Loucy (cell line): ENCODE measurements around the gene GEMIN7.

Source experiments
- H2AFZ ChIP-seq: fragments of 200-600 bp; sonication (generic); 2 replicates; pipeline ENCODE4 v1.6.0; 2016; ENCODE audit warnings: antibody characterized with exemption, mild to moderate bottlenecking, low read length, moderate library complexity
- H3F3A ChIP-seq: fragments of 200-600 bp; 2 replicates; pipeline ENCODE4 v1.6.0; 2016; ENCODE audit warnings: antibody characterized with exemption, low read depth, mild to moderate bottlenecking
- H3K27me3 ChIP-seq: fragments of 200-600 bp; sonication (generic); 2 replicates; pipeline ENCODE4 v1.6.1; 2014; ENCODE audit warnings: low read length, mild to moderate bottlenecking; ENCODE audit not compliant: insufficient read depth, poor library complexity, severe bottlenecking
- H3K36me3 ChIP-seq: fragments of 200-600 bp; sonication (generic); 2 replicates; pipeline ENCODE4 v1.6.1; 2016; ENCODE audit warnings: low read length; ENCODE audit not compliant: insufficient read depth
- H3K4me1 ChIP-seq: fragments of 200-600 bp; sonication (generic); 2 replicates; pipeline ENCODE4 v1.5.1; 2014; ENCODE audit warnings: low read length, mild to moderate bottlenecking; ENCODE audit not compliant: insufficient read depth, poor library complexity, severe bottlenecking
- H3K4me2 ChIP-seq: fragments of 200-600 bp; sonication (generic); 2 replicates; pipeline ENCODE4 v1.6.0; 2014; ENCODE audit warnings: antibody characterized with exemption, low read length, low read depth, mild to moderate bottlenecking; ENCODE audit not compliant: poor library complexity, severe bottlenecking
- H3K4me3 ChIP-seq: fragments of 200-600 bp; sonication (generic); 2 replicates; pipeline ENCODE4 v1.5.1; 2014; ENCODE audit warnings: low read length, mild to moderate bottlenecking, mixed read lengths; ENCODE audit not compliant: poor library complexity, severe bottlenecking
- H3K79me2 ChIP-seq: fragments of 200-600 bp; sonication (generic); 2 replicates; pipeline ENCODE4 v1.6.1; 2014; ENCODE audit warnings: low read length; ENCODE audit not compliant: insufficient read depth
- H3K9ac ChIP-seq: fragments of 200-600 bp; sonication (generic); 2 replicates; pipeline ENCODE4 v1.6.0; 2014; ENCODE audit warnings: mild to moderate bottlenecking, low read depth, low read length, moderate library complexity; ENCODE audit not compliant: poor library complexity, severe bottlenecking
- H3K9me2 ChIP-seq: fragments of 200-600 bp; sonication (generic); replicated peaks from 2 replicates; pipeline ENCODE4 v1.6.1; 2016; ENCODE audit warnings: low read depth, low read length, mixed read lengths
- H3K9me3 ChIP-seq: fragments of 200-600 bp; sonication (generic); 2 replicates; pipeline ENCODE4 v1.6.1; 2014; ENCODE audit warnings: mild to moderate bottlenecking, antibody characterized with exemption, low read length, low read depth; ENCODE audit not compliant: insufficient read depth
- H4K20me1 ChIP-seq: fragments of 200-600 bp; sonication (generic); 2 replicates; pipeline ENCODE4 v1.6.0; 2014; ENCODE audit warnings: antibody characterized with exemption, low read length, mild to moderate bottlenecking; ENCODE audit not compliant: insufficient read depth, poor library complexity, severe bottlenecking
- CTCF ChIP-seq: fragments of 200-600 bp; sonication (generic); conservative IDR thresholded peaks from 2 replicates; pipeline ENCODE4 v1.5.1; 2014; ENCODE audit warnings: mild to moderate bottlenecking, antibody characterized with exemption, low read length
- EZH2phosphoT487 ChIP-seq: fragments of 200-600 bp; IDR thresholded peaks from 2 replicates; pipeline ENCODE4 v1.6.1; 2018; ENCODE audit warnings: antibody characterized with exemption, mild to moderate bottlenecking, moderate library complexity, borderline replicate concordance

GEMIN7 gene

GRCh38 chr19:45061965-45062364, 17.1 kb upstream of the GEMIN7 start:
- no peak overlapping the region for H2AFZ ChIP-seq
- peaks cover 81% of the 10 kb centered on the region; the same call in 1 of the 2 replicates for H3K36me3 ChIP-seq

GRCh38 chr19:45063851-45064801, 14.9 kb upstream of the GEMIN7 start:
- Histone ChIP-seq H3K4me3 (no peak overlapping the region), H3K4me2 (no peak overlapping the region), H4K20me1 (peaks cover 6% of the 10 kb centered on the region), H3K9ac (no peak overlapping the region), H3K36me3 (peaks cover 74% of the 10 kb centered on the region; the same call in 1 of the 2 replicates), H3K27me3 (no peaks in the 10 kb centered on the region), H3K4me1 (no peaks in the 10 kb centered on the region), H3F3A (no peaks in the 10 kb centered on the region), H2AFZ (no peak overlapping the region), H3K79me2 (no peaks in the 10 kb centered on the region), H3K9me3 (no peaks in the 10 kb centered on the region), H3K9me2 (no peaks in the 10 kb centered on the region)
- no peak for TF ChIP-seq CTCF
- no peak for TF ChIP-seq EZH2phosphoT487

More at GRCh38 chr19:45061965-45062364, 17.1 kb upstream of the GEMIN7 start:
- no peaks in the 10 kb centered on the region for H3F3A ChIP-seq
- no peak for TF ChIP-seq CTCF
- TF ChIP-seq EZH2phosphoT487 = no peak
- H3K27me3 ChIP-seq = no peaks in the 10 kb centered on the region
- no peaks in the 10 kb centered on the region for H3K9me3 ChIP-seq
- no peaks in the 10 kb centered on the region for H3K4me1 ChIP-seq
- H3K4me2 ChIP-seq = no peak overlapping the region
- peaks cover 8% of the 10 kb centered on the region for H4K20me1 ChIP-seq
- H3K9me2 ChIP-seq = no peaks in the 10 kb centered on the region
- H3K9ac ChIP-seq = no peak overlapping the region
- no peak overlapping the region for H3K4me3 ChIP-seq
- no peaks in the 10 kb centered on the region for H3K79me2 ChIP-seq

- no peaks in the 10 kb centered on the region for H3K27me3 ChIP-seq
- H3K79me2 ChIP-seq = no peaks in the 10 kb centered on the region
- no peak overlapping the region for H3K4me2 ChIP-seq
- no peaks in the 10 kb centered on the region for H3K9me3 ChIP-seq
- H3F3A ChIP-seq = no peaks in the 10 kb centered on the region
- TF ChIP-seq EZH2phosphoT487 = no peak
- TF ChIP-seq CTCF = no peak
- H4K20me1 ChIP-seq = no peaks in the 10 kb centered on the region
- no peaks in the 10 kb centered on the region for H3K9me2 ChIP-seq
- no peak overlapping the region for H2AFZ ChIP-seq
- no peaks in the 10 kb centered on the region for H3K4me1 ChIP-seq
- H3K9ac ChIP-seq = no peak overlapping the region
- no peak overlapping the region for H3K4me3 ChIP-seq
- H3K36me3 ChIP-seq = peaks cover 61% of the 10 kb centered on the region; the same call in 1 of the 2 replicates
These were observed 12.0 kb upstream of the GEMIN7 start for GRCh38 chr19:45066921-45067661.
